Measurements from ENCODE around the gene PHOX2A.

The PHOX2A gene

GRCh38 chr11:72250661-72251464 lies 6.9 kb upstream of the PHOX2A start:
- no peak for DNase-seq (ENCODE audit: low read depth)
- no peak for TF ChIP-seq CTCF (IDR thresholded peaks at IDR 0.05; ENCODE audit: low read depth, low read length, missing control alignments)
- H3K4me3 ChIP-seq (ENCODE audit: low read depth, low read length) = no peak overlapping the region

- TF ChIP-seq CTCF (IDR thresholded peaks at IDR 0.05; ENCODE audit: low read depth, low read length, missing control alignments) = no peak
- no peak overlapping the region for H3K4me3 ChIP-seq (ENCODE audit: low read depth, low read length)
- DNase-seq (ENCODE audit: low read depth) = no peak
Measured at GRCh38 chr11:72249961-72250360, 6.0 kb upstream of the PHOX2A start.

- DNase-seq (ENCODE audit: low read depth) = no peak
- H3K4me3 ChIP-seq (ENCODE audit: low read depth, low read length) = no peak overlapping the region
- no peak for TF ChIP-seq CTCF (IDR thresholded peaks at IDR 0.05; ENCODE audit: low read depth, low read length, missing control alignments)
Measured at GRCh38 chr11:72247584-72247983, 3.6 kb upstream of the PHOX2A start.

DNA sequence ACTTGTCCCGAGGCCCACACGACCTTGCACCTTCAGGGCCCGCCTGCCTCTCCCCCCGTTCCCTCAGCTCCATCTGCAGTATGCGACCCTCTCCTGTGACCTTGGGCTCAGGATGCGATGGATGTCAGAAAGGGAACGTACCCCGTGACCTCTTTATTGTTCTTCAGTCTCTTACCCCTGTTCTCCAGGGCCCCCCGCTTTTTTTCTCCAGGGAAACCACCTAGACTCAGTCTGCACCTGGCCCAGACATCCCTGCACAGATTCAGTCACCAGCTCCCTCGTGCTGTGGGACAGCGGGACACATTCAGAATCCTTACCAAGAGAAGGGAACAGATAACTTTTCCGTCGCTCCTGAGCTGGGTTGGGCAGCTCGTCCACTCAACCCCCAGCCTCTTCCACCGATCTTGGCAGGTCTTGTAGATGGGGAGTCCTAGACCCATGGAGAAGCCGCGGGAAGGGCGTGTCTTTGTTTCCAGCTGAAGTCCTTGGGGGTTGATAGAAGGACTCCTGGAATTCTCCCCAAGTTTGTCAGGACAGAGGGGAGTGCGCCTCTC lies 1.4 kb upstream of the PHOX2A start:
- no peak for TF ChIP-seq CTCF (IDR thresholded peaks at IDR 0.05; ENCODE audit: low read depth, low read length, missing control alignments)
- H3K4me3 ChIP-seq (ENCODE audit: low read depth, low read length) = no peak overlapping the region
- DNase-seq (ENCODE audit: low read depth) = no peak

- DNase-seq (ENCODE audit: low read depth) = no peak
- no peak overlapping the region for H3K4me3 ChIP-seq (ENCODE audit: low read depth, low read length)
- no peak for TF ChIP-seq CTCF (IDR thresholded peaks at IDR 0.05; ENCODE audit: low read depth, low read length, missing control alignments)
Measured at GRCh38 chr11:72244361-72245262, 636 bp upstream of the PHOX2A start.

DNA sequence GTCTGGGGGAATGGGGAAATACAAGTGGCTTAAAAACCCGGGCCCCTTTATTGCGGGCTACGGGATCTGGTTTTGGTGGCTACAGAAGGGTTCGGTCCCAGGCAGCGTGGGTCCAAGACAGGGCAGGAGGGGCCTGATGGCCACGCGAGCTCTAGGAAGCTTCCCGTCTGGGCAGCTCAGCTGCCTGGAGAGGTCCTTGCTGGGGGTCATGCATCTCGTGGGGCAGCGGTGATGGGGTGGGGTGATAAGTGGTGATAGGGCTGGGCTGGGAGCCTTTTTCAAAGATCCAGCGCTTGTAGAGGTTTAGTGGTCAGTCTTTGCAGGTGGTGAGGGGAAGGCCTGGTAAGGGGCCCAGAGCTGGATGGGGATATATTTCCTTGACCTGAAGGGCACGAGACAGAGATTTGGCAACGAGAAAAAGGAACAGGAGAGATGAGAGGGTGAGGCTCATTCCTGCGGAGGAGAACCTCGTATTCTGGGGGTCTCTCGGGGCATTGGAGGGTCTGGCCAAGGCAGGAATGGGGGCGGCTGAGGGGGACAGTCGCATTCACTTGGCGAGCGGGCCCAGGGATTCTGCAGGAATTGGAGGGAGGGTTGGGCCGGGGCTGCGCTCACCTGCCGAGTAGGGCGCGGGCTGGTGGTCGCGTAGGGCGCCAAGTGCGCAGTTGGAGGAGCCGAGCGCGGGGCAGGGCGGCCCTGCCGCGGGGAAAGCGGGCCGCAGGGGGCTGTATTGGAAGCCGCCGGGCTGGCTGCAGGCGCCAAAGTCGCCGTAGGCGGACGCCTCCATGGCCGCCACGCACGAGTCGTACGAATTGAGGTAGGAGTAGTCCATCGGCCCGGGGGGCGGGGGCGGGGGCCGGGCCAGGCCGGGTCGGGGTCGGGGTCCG lies 560 bp downstream of the PHOX2A start:
- TF ChIP-seq CTCF (IDR thresholded peaks at IDR 0.05; ENCODE audit: low read depth, low read length, missing control alignments) = no peak
- DNase-seq (ENCODE audit: low read depth) = no peak
- H3K4me3 ChIP-seq (ENCODE audit: low read depth, low read length) = no peak overlapping the region

Measured in GM12864 (cell line).